Activated T-cell treated with anti-CD3 and anti-CD28 coated beads, Interleukin-2, amount 50 U/mL, for 72 hours (primary cell): ENCODE measurements around the gene STX10. TPM values are rescaled to one million over a fixed set of nuclear protein-coding genes. Genes with fewer than 3 reads are reported as not detected.
A peak's percentile ranks its signal among the peaks of the same experiment; 100 is the strongest.

Source experiments
- ATAC-seq, 2 donors: fragments of 150-1000 bp; cut with Tn5 transposase; replicated peaks in 1 of 2; 2 replicates each; pipeline ENCODE4 v1.10.0; 2021; ENCODE audit warnings: moderate library complexity in 2 of 2, mild to moderate bottlenecking in 1 of 2
- DNase-seq, 2 donors: peaks; one replicate each; pipeline ENCODE4 v3.0.0; 2021 to 2022; ENCODE audit warnings: mixed read lengths in 1 of 2
- H3K27ac Mint-ChIP-seq: one replicate; pipeline ENCODE4 v1.8.0; 2022; ENCODE audit warnings: mild to moderate bottlenecking, moderate library complexity, mixed read lengths
- H3K27me3 Mint-ChIP-seq: one replicate; pipeline ENCODE4 v1.8.0; 2022; ENCODE audit warnings: low read depth, mixed read lengths
- H3K36me3 Mint-ChIP-seq, 2 donors: one replicate each; pipeline ENCODE4 v1.8.0; 2022; ENCODE audit warnings: mixed read lengths in 2 of 2, mild to moderate bottlenecking in 1 of 2; ENCODE audit not compliant: insufficient read depth in 2 of 2
- H3K4me1 Mint-ChIP-seq: one replicate; pipeline ENCODE4 v1.8.0; 2022; ENCODE audit warnings: low read depth, mixed read lengths
- H3K4me3 Mint-ChIP-seq, 2 donors: one replicate each; pipeline ENCODE4 v1.8.0; 2022; ENCODE audit warnings: mild to moderate bottlenecking in 2 of 2, mixed read lengths in 2 of 2, moderate library complexity in 2 of 2
- H3K9me3 Mint-ChIP-seq, 2 donors: one replicate each; pipeline ENCODE4 v1.8.0; 2022; ENCODE audit warnings: mixed read lengths in 2 of 2
- total RNA-seq, 2 donors: library from RNA; stranded (reverse); gene quantifications; one replicate each; pipeline ENCODE4 v1.2.3, GENCODE V29; 2022

Gene STX10
- total RNA-seq, 2 donors from 2014 or later, result 73.9 to 89.9 TPM

DNA sequence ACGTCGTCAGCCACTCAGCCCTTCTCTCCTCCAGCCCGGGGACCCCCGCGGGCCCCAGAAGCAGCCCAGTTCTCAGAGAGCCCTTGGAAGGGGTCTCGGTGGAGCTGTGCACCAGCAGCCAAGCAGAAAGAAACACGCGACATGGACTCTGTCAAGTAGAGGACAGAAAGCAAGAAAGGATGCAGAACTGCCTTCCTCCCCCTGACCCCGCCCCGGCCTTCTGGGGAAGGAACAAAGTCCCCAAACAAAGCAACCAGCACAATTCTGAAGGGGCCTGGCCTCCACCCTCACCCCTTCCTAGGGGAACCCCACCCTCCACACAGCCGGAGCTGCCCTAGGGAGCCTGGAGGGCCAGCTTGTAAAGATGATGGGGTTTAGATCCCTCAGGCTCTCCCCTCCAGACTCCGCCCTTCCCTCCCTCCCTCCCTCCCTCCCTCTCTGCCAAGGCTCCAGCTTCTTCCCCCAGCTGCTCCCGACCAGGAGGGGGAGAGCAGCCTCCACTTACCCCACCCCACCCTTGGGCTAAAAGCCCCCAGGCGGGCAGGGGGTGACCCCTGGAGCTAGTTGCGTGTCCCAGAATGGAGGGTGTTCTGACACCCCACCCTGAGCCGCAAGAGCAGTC lies 55.3 kb downstream of the STX10 start:
- H3K4me3 Mint-ChIP-seq, result peak overlapping the region; percentile 34 to 38
- DNase-seq (no peak), ATAC-seq (no peak)
- H3K9me3 Mint-ChIP-seq, result peaks cover 0 to under 1% of the 10 kb centered on the region in 2 donors
- peaks cover 0 to 1% of the 10 kb centered on the region in 2 donors for H3K36me3 Mint-ChIP-seq
- H3K4me1 Mint-ChIP-seq, result peaks cover 44% of the 10 kb centered on the region
- H3K27ac Mint-ChIP-seq, result no peak overlapping the region
- H3K27me3 Mint-ChIP-seq, result peaks cover 39% of the 10 kb centered on the region

DNA sequence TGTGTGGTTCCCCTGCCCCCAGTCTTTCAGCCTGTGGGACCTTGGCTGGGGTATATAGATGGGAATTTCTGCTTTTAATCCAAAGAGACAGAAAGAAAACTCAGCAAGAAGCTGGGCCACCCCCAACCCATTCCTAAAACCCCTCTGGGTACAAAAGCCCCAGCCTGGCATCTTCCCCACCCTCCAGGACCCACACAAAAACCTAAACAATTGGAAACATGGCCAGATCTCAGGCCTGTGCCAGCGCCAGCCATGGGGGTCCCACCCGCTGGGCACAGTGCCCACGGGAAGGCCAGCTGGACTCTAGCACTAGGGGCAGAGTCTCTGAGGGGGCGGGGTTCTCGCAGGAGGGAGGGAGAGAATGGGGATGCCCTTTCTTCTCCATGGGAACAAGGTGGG lies 56.1 kb downstream of the STX10 start:
- Mint-ChIP-seq H3K27ac (no peak overlapping the region), H3K27me3 (peaks cover 39% of the 10 kb centered on the region), H3K9me3 (no peaks in the 10 kb centered on the region), H3K36me3 (no peaks in the 10 kb centered on the region), H3K4me3 (no peak overlapping the region), H3K4me1 (peaks cover 37% of the 10 kb centered on the region)
- DNase-seq, result no peak
- no peak for ATAC-seq

Other genes starting within 250 kb of the STX10 start
- gene SYCE2, start 231.1 kb downstream of the STX10 start, total RNA-seq, result 1 to 10 TPM; 3.1 to 4.5 TPM
- gene FARSA, start 216.7 kb downstream of the STX10 start, total RNA-seq, result 10 to 100 TPM; 63.4 to 70.4 TPM
- 100 to 1,000 TPM; 458 to 489 TPM for gene CALR, start 211.8 kb downstream of the STX10 start, total RNA-seq
- gene RAD23A, start 204.5 kb downstream of the STX10 start, total RNA-seq, result 100 to 1,000 TPM; 159 to 189 TPM
- gene GADD45GIP1, start 193.2 kb downstream of the STX10 start, total RNA-seq, result 10 to 100 TPM; 15.9 to 16.4 TPM
- gene DAND5, start 180.8 kb downstream of the STX10 start, total RNA-seq, result under 1 TPM; 0.12 to 0.32 TPM
- gene NFIX, start 154.9 kb downstream of the STX10 start, total RNA-seq, result 1 to 10 TPM; 2.2 to 2.8 TPM
- gene LYL1, start 47.5 kb downstream of the STX10 start, total RNA-seq, result 1 to 10 TPM; 4.8 to 6.3 TPM
- 10 to 100 TPM; 41.0 to 46.0 TPM for gene TRMT1, start 33.6 kb downstream of the STX10 start, total RNA-seq
- 10 to 100 TPM; 53.6 to 76.0 TPM for gene NACC1, start 32.1 kb downstream of the STX10 start, total RNA-seq
- gene IER2, start within 50 bp of the STX10 start, total RNA-seq, result 100 to 1,000 TPM; 168 to 184 TPM